Glutamatergic neuron (in vitro differentiated cells): ENCODE results near the gene ZPR1. TPM values are rescaled to one million over a fixed set of nuclear protein-coding genes. Genes with fewer than 3 reads are reported as not detected.

Experiments
- DNase-seq: peaks from one replicate; pipeline ENCODE4 v3.0.0; 2022
- H3K27ac Mint-ChIP-seq: one replicate; pipeline ENCODE4 v1.8.0; 2020; ENCODE audit warnings: mild to moderate bottlenecking, mixed read lengths, inconsistent platforms; ENCODE audit not compliant: unreplicated experiment
- H3K27me3 Mint-ChIP-seq: one replicate; pipeline ENCODE4 v1.8.0; 2020; ENCODE audit warnings: mild to moderate bottlenecking, moderate library complexity, mixed read lengths, inconsistent platforms; ENCODE audit not compliant: unreplicated experiment
- H3K36me3 Mint-ChIP-seq: one replicate; pipeline ENCODE4 v1.8.0; 2020; ENCODE audit warnings: mild to moderate bottlenecking, mixed read lengths, inconsistent platforms; ENCODE audit not compliant: unreplicated experiment
- H3K4me1 Mint-ChIP-seq: one replicate; pipeline ENCODE4 v1.8.0; 2020; ENCODE audit warnings: mild to moderate bottlenecking, low read depth, mixed read lengths, inconsistent platforms; ENCODE audit not compliant: unreplicated experiment
- H3K4me3 Mint-ChIP-seq: one replicate; pipeline ENCODE4 v1.8.0; 2020; ENCODE audit warnings: mild to moderate bottlenecking, mixed read lengths, inconsistent platforms; ENCODE audit not compliant: unreplicated experiment
- H3K9me3 Mint-ChIP-seq: one replicate; pipeline ENCODE4 v1.8.0; 2020; ENCODE audit warnings: mild to moderate bottlenecking, moderate library complexity, mixed read lengths, inconsistent platforms; ENCODE audit not compliant: unreplicated experiment
- CTCF ChIP-seq: fragments of 200-600 bp; sonication (generic); IDR thresholded peaks from one replicate; pipeline ENCODE4 v1.5.0; 2021; ENCODE audit not compliant: partially characterized antibody, unreplicated experiment
- total RNA-seq: library from RNA; stranded (reverse); fragmentation: NEBNext Ultra II Directional; extraction: Animal tissue kit (Norgen Biotek cat#: 25700); gene quantifications from one replicate; pipeline ENCODE4 v1.2.1, GENCODE V29; 2021; ENCODE audit not compliant: unreplicated experiment

ZPR1 gene
- total RNA-seq, 1 donor from 2014 or later = 61.9 TPM

GRCh38 chr11:116733043-116733755, 54.6 kb downstream of the ZPR1 start:
- Mint-ChIP-seq H3K4me3 (no peak overlapping the region), H3K27ac (no peak overlapping the region), H3K36me3 (no peaks in the 10 kb centered on the region), H3K27me3 (peaks cover 4% of the 10 kb centered on the region), H3K9me3 (no peaks in the 10 kb centered on the region), H3K4me1 (peaks cover 20% of the 10 kb centered on the region)
- DNase-seq = no peak
- peak; percentile 23 for TF ChIP-seq CTCF

GRCh38 chr11:116732271-116733042, 55.4 kb downstream of the ZPR1 start:
- peaks cover 20% of the 10 kb centered on the region for H3K4me1 Mint-ChIP-seq
- peak; percentile 90 for TF ChIP-seq CTCF
- H3K27me3 Mint-ChIP-seq = peaks cover 6% of the 10 kb centered on the region
- no peaks in the 10 kb centered on the region for H3K36me3 Mint-ChIP-seq
- peak; percentile 82 for DNase-seq
- no peak overlapping the region for H3K4me3 Mint-ChIP-seq
- H3K9me3 Mint-ChIP-seq = no peaks in the 10 kb centered on the region
- peak overlapping the region; percentile 25 for H3K27ac Mint-ChIP-seq

GRCh38 chr11:116731821-116732220, 56.0 kb downstream of the ZPR1 start:
- DNase-seq = no peak
- Mint-ChIP-seq H3K4me1 (peaks cover 20% of the 10 kb centered on the region), H3K27ac (no peak overlapping the region), H3K9me3 (no peaks in the 10 kb centered on the region), H3K36me3 (no peaks in the 10 kb centered on the region), H3K27me3 (peaks cover 6% of the 10 kb centered on the region), H3K4me3 (no peak overlapping the region)
- TF ChIP-seq CTCF = no peak

- Mint-ChIP-seq H3K27me3 (peaks cover 8% of the 10 kb centered on the region), H3K4me3 (no peak overlapping the region), H3K36me3 (no peaks in the 10 kb centered on the region), H3K4me1 (peaks cover 21% of the 10 kb centered on the region), H3K9me3 (no peaks in the 10 kb centered on the region), H3K27ac (no peak overlapping the region)
- peak; percentile 73 for DNase-seq
- no peak for TF ChIP-seq CTCF
These were observed 56.6 kb downstream of the ZPR1 start for GRCh38 chr11:116731097-116731761.
